Mesenchymal stem cell (in vitro differentiated cells and primary cell): ENCODE data around the gene AMIGO1.
"Not testable (repeated sequence)": the region's sequence is repeated elsewhere in the genome, so short reads cannot be mapped to it uniquely, and the experiment has no call there.

Experiments
- DNase-seq: peaks from one replicate; pipeline ENCODE4 v3.0.0-alpha.2; 2013
- H2AFZ ChIP-seq: one replicate; pipeline ENCODE4 v1.6.1; 2013; ENCODE audit warnings: low read depth, mild to moderate bottlenecking, control low read depth, inconsistent platforms, low read length, moderate library complexity
- H2AK5ac ChIP-seq: 2 replicates; pipeline ENCODE4 v1.6.1; 2013; ENCODE audit warnings: low read length, moderate library complexity, mild to moderate bottlenecking, inconsistent platforms; ENCODE audit not compliant: severe bottlenecking
- H2BK120ac ChIP-seq: one replicate; pipeline ENCODE4 v1.6.1; 2013; ENCODE audit warnings: low read depth, mild to moderate bottlenecking, inconsistent platforms, low read length, moderate library complexity
- H2BK12ac ChIP-seq, 2 experiments: one replicate each; pipeline ENCODE4 v1.6.1; 2013; ENCODE audit warnings: inconsistent platforms in 2 of 2, low read length in 2 of 2, mild to moderate bottlenecking in 2 of 2, moderate library complexity in 2 of 2, control low read depth in 1 of 2
- H2BK15ac ChIP-seq: one replicate; pipeline ENCODE4 v1.6.1; 2013; ENCODE audit warnings: mild to moderate bottlenecking, low read depth, inconsistent platforms; ENCODE audit not compliant: poor library complexity, severe bottlenecking
- H2BK5ac ChIP-seq: 2 replicates; pipeline ENCODE4 v1.6.1; 2013; ENCODE audit warnings: low read depth, mild to moderate bottlenecking, low read length, control low read depth, inconsistent platforms; ENCODE audit not compliant: poor library complexity, severe bottlenecking
- H3K14ac ChIP-seq, 2 experiments: one replicate each; pipeline ENCODE4 v1.6.1; 2013; ENCODE audit warnings: inconsistent platforms in 2 of 2, low read length in 2 of 2, control low read depth in 1 of 2, mild to moderate bottlenecking in 1 of 2, moderate library complexity in 1 of 2
- H3K18ac ChIP-seq, 2 experiments: one replicate each; pipeline ENCODE4 v1.6.1; 2013; ENCODE audit warnings: inconsistent platforms in 2 of 2, low read length in 2 of 2, control low read depth in 1 of 2, low read depth in 1 of 2, mild to moderate bottlenecking in 1 of 2
- H3K23ac ChIP-seq, 2 experiments: one replicate each; pipeline ENCODE4 v1.6.1; 2013; ENCODE audit warnings: inconsistent platforms in 2 of 2, low read length in 2 of 2, mild to moderate bottlenecking in 2 of 2, moderate library complexity in 2 of 2, control low read depth in 1 of 2
- H3K27ac ChIP-seq: 2 replicates; pipeline ENCODE4 v1.5.1; 2013; ENCODE audit warnings: mild to moderate bottlenecking, moderate library complexity, low read length, control low read depth, inconsistent platforms; ENCODE audit not compliant: poor library complexity, severe bottlenecking
- H3K27me3 ChIP-seq, 2 experiments: 2 replicates each; pipeline versions ENCODE4 v1.6.1 to v1.7.0; 2013; ENCODE audit warnings: low read length in 2 of 2, mild to moderate bottlenecking in 2 of 2, moderate library complexity in 2 of 2, control low read depth in 1 of 2, inconsistent platforms in 1 of 2; ENCODE audit not compliant: control insufficient read depth in 1 of 2, insufficient read depth in 1 of 2
- H3K36me3 ChIP-seq, 2 experiments: 2 replicates each; pipeline versions ENCODE4 v1.6.1 to v1.7.0; 2013; ENCODE audit warnings: low read length in 2 of 2, control low read depth in 1 of 2, inconsistent platforms in 1 of 2, low read depth in 1 of 2, mild to moderate bottlenecking in 1 of 2; ENCODE audit not compliant: insufficient read depth in 2 of 2, control insufficient read depth in 1 of 2
- H3K4ac ChIP-seq, 2 experiments: one replicate each; pipeline ENCODE4 v1.6.1; 2013; ENCODE audit warnings: inconsistent platforms in 2 of 2, low read length in 2 of 2, mild to moderate bottlenecking in 2 of 2, moderate library complexity in 2 of 2, control low read depth in 1 of 2, low read depth in 1 of 2
- H3K4me1 ChIP-seq: 2 replicates; pipeline ENCODE4 v1.6.1; 2013; ENCODE audit warnings: low read depth, low read length, control low read depth; ENCODE audit not compliant: control insufficient read depth, insufficient read depth
- H3K4me2 ChIP-seq: 2 replicates; pipeline ENCODE4 v1.6.1; 2013; ENCODE audit warnings: low read length, mild to moderate bottlenecking, inconsistent platforms; ENCODE audit not compliant: poor library complexity, severe bottlenecking
- H3K4me3 ChIP-seq, 2 experiments: 2 replicates each; pipeline versions ENCODE4 v1.5.1 to v1.7.0; 2013; ENCODE audit warnings: low read length in 2 of 2, mild to moderate bottlenecking in 2 of 2, control low read depth in 1 of 2, low read depth in 1 of 2; ENCODE audit not compliant: insufficient read depth in 1 of 2
- H3K79me1 ChIP-seq: replicated peaks from 2 replicates; pipeline ENCODE4 v1.6.1; 2013; ENCODE audit warnings: mild to moderate bottlenecking, control low read depth, low read length, inconsistent platforms; ENCODE audit not compliant: poor library complexity, severe bottlenecking
- H3K9ac ChIP-seq: 2 replicates; pipeline ENCODE4 v1.7.0; 2013; ENCODE audit warnings: mild to moderate bottlenecking, low read length, moderate library complexity
- H3K9me3 ChIP-seq: 2 replicates; pipeline ENCODE4 v1.7.0; 2013; ENCODE audit warnings: mild to moderate bottlenecking, low read length; ENCODE audit not compliant: control insufficient read depth
- H4K8ac ChIP-seq: one replicate; pipeline ENCODE4 v1.6.1; 2013; ENCODE audit warnings: inconsistent platforms, mild to moderate bottlenecking, low read length, moderate library complexity
- H4K91ac ChIP-seq: one replicate; pipeline ENCODE4 v1.6.1; 2013; ENCODE audit warnings: mild to moderate bottlenecking, low read length, inconsistent platforms
- WGBS: methylation state at CpG from one replicate; pipeline ENCODE4 v1.1.7; 2013; ENCODE audit warnings: mixed read lengths; 5-methylcytosine and 5-hydroxymethylcytosine counted together

AMIGO1 gene

DNA sequence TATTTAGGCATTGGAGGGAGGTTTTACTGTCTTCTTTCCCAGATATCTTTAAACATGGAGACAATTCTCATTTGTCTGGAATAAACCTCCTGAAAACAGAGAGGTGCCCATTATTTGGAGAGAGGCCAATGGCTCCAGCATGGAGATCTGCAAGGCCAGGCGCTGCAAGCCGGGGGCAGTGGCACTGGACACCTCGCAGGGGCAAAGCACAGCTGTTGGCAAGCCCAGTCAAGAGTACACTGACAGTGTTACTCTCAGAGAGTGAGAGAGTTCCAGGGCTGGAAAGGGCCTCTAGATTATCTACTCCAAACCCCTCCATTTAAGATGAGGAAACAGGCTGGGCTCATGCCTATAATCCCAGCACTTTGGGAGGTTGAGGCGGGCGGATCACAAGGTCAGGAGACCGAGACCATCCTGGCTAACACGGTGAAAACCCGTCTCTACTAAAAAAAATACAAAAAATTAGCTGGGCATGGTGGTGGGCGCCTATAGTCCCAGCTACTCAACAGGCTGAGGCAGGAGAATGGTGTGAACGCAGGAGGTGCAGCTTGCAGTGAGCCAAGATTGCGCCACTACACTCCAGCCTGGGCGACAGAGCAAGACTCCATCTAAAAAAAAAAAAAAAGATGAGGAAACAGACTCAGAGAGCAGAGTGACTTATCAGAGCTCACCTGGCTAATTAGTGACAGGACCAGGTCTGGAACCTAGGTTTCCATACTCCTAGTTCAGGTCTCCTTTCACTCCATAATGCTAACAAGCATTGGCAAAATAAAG lies 36.1 kb downstream of the AMIGO1 start:
- 84% methylated on average over 12 of the region's 12 CpGs for WGBS
- H3K9ac ChIP-seq, H3K4me2 ChIP-seq, H3K4ac ChIP-seq, H2BK15ac ChIP-seq, H2AK5ac ChIP-seq, H2AFZ ChIP-seq, H3K79me1 ChIP-seq, H2BK12ac ChIP-seq, H3K9me3 ChIP-seq, H3K4me3 ChIP-seq, H3K4me1 ChIP-seq, DNase-seq, H2BK120ac ChIP-seq, H4K91ac ChIP-seq, H4K8ac ChIP-seq, H2BK5ac ChIP-seq, H3K23ac ChIP-seq, H3K27ac ChIP-seq, H3K18ac ChIP-seq, H3K14ac ChIP-seq: not testable (repeated sequence)
- peaks cover 0 to 30% of the 10 kb centered on the region in 2 experiments for H3K36me3 ChIP-seq
- peaks cover 0 to 90% of the 10 kb centered on the region in 2 experiments for H3K27me3 ChIP-seq

DNA sequence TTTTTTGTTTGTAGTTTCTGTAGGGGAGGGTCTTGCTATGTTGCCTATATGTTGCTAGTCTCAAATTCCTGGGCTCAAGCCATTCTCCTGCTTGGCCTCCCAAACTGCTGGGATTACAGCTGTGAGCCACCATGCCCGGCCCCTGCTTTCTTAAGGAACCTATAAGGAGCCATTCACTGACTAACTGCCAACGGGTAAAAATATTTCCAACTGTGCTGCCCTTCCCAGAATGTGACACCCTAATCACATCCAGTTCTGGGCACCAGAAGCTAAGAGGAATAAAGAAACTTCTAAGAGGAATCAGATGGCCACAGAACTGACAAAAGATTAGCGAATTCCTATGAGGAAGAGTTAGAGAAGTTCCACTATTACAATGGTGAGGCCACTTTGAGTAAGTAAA lies 36.7 kb downstream of the AMIGO1 start:
- H4K91ac ChIP-seq, result no peak overlapping the region
- no peak overlapping the region for H2AK5ac ChIP-seq
- no peak overlapping the region for H3K23ac ChIP-seq
- no peaks in the 10 kb centered on the region for H3K9me3 ChIP-seq
- H4K8ac ChIP-seq, result no peak overlapping the region
- no peak for DNase-seq
- no peak overlapping the region for H2BK15ac ChIP-seq
- no peak overlapping the region for H3K4me3 ChIP-seq
- H3K79me1 ChIP-seq, result no peaks in the 10 kb centered on the region
- no peak overlapping the region for H3K27ac ChIP-seq
- no peak overlapping the region for H3K9ac ChIP-seq
- H2BK5ac ChIP-seq, result no peak overlapping the region
- H3K14ac ChIP-seq, result no peak overlapping the region
- no peak overlapping the region for H3K4me2 ChIP-seq
- H3K18ac ChIP-seq, result no peak overlapping the region
- no peak overlapping the region for H2BK120ac ChIP-seq
- 51% methylated on average over 3 of the region's 3 CpGs for WGBS
- H2AFZ ChIP-seq, result no peak overlapping the region
- no peak overlapping the region for H3K4ac ChIP-seq
- H3K36me3 ChIP-seq, result peaks cover 0 to 29% of the 10 kb centered on the region in 2 experiments
- peaks cover 0 to 90% of the 10 kb centered on the region in 2 experiments for H3K27me3 ChIP-seq
- no peak overlapping the region for H2BK12ac ChIP-seq
- no peaks in the 10 kb centered on the region for H3K4me1 ChIP-seq

DNA sequence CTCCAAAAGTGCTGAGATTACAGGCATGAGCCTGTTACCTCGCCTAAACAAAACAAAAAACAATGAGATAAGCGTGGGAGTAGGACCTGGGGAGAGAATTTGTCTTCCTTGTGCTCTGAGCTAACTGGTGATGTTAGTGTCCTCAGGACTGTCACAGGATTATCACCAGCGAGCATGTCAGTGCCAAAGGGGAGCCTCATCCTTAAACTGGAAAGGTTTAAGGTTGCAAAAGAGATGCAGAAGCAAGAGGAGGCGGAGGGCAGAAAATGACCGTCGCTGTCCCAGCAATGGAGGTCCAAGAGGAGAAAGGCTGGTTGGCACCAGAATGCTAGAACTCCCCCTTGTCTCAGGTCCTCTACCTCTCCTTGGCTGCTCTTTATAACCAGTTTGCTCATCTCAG lies 39.3 kb downstream of the AMIGO1 start:
- Histone ChIP-seq H4K91ac (no peak overlapping the region), H3K4me2 (no peak overlapping the region), H2BK15ac (no peak overlapping the region), H2BK5ac (no peak overlapping the region), H2AK5ac (no peak overlapping the region), H3K14ac (no peak overlapping the region), H3K79me1 (no peaks in the 10 kb centered on the region), H3K4me3 (no peak overlapping the region), H2AFZ (no peak overlapping the region), H3K27me3 (peaks cover 0 to 85% of the 10 kb centered on the region in 2 experiments), H4K8ac (no peak overlapping the region), H2BK120ac (no peak overlapping the region), H3K9me3 (no peaks in the 10 kb centered on the region), H3K9ac (no peak overlapping the region), H3K18ac (no peak overlapping the region), H3K27ac (no peak overlapping the region), H3K23ac (no peak overlapping the region), H2BK12ac (no peak overlapping the region), H3K36me3 (peaks cover 0 to 7% of the 10 kb centered on the region in 2 experiments), H3K4ac (no peak overlapping the region), H3K4me1 (peaks cover 9% of the 10 kb centered on the region)
- no peak for DNase-seq
- WGBS, result 81% methylated on average over 6 of the region's 6 CpGs

DNA sequence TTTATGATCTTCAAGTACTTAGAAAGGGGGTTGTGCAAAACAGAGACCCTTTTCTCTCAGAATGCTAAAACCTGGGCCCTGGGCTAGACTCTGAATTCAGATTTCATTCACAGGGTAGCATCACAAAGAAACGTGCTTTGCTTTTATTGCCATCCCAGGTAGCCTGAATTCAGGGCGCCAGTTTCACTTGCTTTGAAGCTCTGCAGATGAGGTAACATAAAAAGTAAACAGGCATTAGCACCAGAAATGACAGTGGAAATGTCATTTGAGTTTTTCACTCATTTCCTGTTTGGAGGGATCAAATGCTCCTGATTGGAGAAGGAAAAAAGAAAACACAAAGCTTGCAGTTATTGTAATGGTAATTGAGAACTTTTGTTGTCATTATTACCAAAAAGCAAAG lies 40.6 kb downstream of the AMIGO1 start:
- Histone ChIP-seq H3K27me3 (peaks cover 0 to 85% of the 10 kb centered on the region in 2 experiments), H3K27ac (no peak overlapping the region), H3K36me3 (no peaks in the 10 kb centered on the region), H3K79me1 (no peaks in the 10 kb centered on the region), H2BK15ac (no peak overlapping the region), H3K4me3 (no peak overlapping the region), H3K4me2 (no peak overlapping the region), H3K4me1 (peaks cover 9% of the 10 kb centered on the region), H2BK120ac (no peak overlapping the region), H3K18ac (no peak overlapping the region), H2AFZ (no peak overlapping the region), H3K23ac (no peak overlapping the region), H2AK5ac (no peak overlapping the region), H4K91ac (no peak overlapping the region), H3K14ac (no peak overlapping the region), H2BK12ac (no peak overlapping the region), H3K4ac (no peak overlapping the region), H4K8ac (no peak overlapping the region), H2BK5ac (no peak overlapping the region), H3K9me3 (no peaks in the 10 kb centered on the region), H3K9ac (no peak overlapping the region)
- no peak for DNase-seq
- WGBS, result 0% methylated on average over 2 of the region's 2 CpGs
